HG03521 (cell line): ENCODE data around the gene KDM8.
"Not testable (repeated sequence)": the region's sequence is repeated elsewhere in the genome, so short reads cannot be mapped to it uniquely, and the experiment has no call there.

ENCODE experiments used
- ATAC-seq: cut with Tn5 transposase; IDR thresholded peaks from one replicate; pipeline ENCODE4 v1.9.1; 2021; ENCODE audit warnings: mild to moderate bottlenecking, moderate library complexity; ENCODE audit not compliant: unreplicated experiment

Gene KDM8

DNA sequence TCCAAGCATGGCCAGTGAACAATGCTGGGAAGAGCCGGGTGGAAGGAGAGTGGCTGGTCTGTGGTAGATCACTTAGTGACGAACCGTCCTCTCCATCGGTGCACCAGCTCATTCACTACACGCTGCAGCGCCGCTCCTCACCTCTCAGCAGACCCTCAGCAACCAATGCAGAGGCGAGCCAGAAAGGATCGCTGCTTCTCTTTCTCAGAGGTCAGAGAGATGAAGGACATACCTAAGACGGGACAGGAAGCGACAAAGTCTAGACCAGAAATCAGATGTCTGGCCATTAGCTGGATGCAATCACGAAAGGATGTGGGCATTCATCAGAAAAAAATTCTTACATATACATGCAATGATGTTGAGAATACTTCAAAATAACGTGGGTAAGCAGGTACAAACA lies 38.3 kb downstream of the KDM8 start:
- no peak for ATAC-seq

DNA sequence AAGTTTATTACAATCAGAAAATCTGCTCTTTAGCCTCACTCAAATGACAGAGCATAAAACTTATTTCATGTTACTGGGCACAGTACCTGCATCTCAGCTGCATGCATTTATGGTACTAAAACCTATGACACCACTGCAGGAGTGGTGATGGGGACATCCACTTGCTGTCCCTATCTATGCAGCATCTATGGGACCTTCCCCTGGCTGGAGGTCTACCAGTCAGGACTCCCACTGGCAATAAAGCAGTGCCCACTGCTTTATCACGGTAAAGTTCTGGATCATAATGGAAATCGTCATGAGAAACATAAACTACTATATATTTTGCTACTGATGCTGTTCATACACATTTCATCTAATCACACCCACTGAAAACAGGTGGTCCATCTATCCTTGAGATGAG lies 39.1 kb downstream of the KDM8 start:
- no peak for ATAC-seq

DNA sequence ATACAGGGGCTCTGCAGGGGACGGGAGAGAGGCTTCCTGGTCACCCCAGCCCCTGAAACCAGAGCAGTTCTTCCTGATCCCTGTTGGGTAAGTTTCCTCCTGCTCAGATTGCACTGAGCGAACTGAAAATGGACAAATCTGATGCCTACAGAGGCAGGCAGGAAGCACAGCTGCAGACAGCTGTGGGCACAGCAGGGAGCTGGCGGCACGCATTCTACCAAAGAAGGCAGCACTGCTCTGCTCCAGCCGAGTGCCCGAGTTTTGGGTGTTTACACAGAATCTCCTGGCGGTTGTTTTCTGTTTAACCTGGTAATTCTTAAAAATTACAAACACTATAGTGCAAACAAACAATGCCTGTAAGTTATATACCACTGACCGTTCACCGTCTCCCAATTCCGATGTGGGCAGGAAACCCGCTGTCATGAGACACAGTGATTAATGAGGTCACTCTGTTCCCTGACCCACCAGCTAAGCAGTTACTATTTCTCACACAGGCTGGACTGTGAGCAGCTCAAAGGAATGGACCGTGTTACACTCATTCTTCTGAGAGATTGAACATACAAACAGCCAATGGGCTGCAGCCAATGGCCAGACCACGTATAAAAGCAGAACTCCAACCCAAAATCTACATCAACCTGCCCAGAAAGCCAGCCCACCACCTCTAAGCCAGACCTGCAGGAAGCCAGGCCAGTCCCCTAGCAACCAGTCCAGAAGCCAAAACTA lies 39.7 kb downstream of the KDM8 start:
- no peak for ATAC-seq

DNA sequence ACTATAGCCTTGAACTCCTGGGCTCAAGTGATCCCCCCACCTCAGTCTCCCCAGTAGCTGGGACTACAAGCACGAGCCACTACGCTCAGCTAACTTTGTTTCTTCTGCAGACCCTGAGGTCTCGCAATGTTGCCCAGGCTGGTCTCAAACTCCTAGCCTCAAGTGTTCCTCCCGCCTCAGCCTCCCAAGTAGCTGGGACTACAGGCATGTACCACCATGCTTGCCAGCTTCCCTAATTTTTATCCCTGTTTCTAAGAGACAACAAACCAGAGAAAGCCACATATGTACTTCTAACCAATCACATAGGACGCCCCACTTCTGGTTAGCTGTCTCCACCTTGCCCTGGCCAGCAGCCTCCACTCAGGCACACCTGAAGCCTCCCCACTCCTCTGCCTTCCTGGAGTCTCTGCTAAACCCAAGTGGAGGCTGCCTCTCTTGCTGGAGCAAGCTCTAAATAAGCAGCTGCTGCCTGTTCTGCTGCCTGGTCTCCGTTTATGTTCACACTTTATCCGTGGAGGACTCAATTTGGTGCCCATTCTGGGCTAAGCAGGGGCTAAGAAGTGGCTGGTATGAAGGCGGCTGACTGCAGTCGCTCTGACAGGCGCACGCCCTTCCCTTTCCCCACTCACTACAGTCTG lies 40.5 kb downstream of the KDM8 start:
- ATAC-seq, result no peak

DNA sequence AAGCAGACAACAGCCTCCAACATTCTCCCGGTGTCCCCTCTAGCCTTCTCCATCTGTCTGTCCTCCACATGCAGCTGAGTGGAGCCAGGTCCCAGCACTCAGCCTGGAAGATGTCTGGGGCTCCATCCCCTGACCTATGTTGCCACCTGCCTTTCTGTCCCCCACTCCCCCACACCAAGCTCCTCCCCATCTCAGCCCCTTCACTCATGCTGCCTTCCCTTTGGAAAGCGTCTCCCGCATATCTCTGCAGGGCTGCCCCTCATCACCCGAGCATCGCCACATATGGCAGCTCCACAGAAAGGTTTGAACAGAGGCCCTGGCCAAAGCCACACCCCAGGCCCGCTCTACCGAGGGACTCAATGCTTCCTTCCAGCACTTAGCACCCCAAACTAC lies 41.0 kb downstream of the KDM8 start:
- no peak for ATAC-seq

DNA sequence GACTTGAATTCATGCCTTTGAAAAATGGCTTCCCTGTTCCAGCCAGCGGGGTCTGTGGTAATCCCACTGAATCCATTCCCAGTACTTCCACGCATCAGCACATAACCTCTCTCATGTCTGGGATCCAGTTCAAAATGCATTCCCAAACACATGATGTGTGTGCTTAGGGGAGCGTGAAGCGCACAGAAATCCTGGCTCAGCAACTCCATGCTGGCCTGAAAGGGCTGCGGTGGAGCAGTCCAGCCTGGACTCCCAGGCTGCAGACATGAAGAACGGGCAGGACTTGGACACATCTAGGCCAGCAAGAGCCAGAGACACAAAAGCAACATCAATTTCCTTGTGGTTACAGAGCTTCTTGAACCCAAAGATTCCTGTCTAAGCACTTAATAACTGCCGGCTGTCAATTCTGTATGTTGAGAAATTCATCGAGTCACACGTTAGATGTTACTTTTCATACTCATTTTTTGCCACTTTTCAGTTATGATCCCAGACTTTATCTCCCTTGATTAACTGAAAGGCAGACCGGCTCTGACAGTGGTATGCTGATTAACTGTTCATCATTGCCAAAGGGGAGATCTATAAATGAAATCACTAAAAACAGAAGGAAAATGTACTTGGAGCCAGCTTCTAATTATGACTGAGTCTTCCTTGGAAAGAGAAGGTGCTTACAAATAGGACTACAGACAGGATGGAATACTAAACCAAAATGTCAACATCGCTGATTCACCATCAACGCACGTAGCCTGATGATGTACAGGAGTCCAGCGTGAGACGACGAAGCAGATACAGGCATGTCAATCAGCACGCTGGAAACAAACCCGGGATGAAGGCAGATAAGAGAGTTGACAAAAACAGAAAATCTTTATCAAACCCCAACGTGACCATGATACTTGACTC lies 42.2 kb downstream of the KDM8 start:
- no peak for ATAC-seq

DNA sequence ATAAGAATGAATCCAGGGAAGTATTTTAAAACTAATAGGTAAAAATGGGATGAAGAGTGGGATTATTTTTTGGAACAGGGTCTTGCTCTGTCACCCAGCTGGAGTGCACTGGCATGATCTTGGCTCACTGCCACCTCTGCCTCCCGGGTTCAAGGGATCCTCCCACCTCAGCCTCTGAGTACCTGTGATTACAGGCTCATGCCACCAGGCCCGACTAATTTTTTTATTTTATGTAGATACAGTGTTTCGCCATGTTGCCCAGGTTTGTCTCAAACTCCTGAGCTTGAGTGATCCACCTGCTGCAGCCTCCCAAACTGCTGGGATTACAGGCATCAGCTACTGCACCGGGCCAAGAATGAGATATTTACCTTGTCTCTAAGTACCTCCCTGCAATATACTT lies 43.1 kb downstream of the KDM8 start:
- ATAC-seq, result no peak

DNA sequence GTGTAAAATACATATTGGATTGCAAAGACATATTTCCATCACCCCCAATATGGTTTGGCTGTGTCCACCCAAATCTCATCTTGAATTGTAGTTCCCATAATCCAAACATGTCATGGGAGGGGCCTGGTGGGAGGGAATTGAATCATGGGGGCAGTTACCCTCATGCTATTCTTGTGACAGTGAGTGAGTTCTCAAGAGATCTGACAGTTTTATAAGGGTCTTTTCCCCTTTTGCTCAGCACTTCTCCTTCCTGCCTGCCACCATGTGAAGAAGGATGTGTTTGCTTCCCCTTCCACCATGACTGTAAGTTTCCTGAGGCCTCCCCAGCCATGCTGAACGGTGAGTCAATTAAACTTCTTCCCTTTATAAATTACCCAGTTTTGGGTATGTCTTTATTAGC lies 43.8 kb downstream of the KDM8 start:
- not testable (repeated sequence) for ATAC-seq

DNA sequence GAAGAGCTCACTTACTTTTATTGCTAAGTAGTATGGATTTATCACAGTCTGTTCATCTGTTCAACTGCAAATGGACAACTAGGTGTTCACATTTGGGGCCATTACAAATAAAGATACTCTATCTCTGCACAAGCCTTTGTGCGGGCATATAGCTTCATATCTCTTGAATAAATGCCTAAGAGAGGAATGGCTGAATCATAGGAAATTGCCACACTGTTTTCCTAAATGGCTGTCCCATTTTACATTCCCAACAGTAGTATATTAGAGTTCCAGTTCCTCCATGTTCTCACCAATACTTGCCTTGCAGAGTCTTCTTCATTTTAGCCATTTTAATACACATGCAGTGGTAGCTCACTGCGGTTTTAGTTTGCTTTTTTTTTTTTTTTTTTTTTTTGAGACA lies 44.7 kb downstream of the KDM8 start:
- ATAC-seq, result no peak

DNA sequence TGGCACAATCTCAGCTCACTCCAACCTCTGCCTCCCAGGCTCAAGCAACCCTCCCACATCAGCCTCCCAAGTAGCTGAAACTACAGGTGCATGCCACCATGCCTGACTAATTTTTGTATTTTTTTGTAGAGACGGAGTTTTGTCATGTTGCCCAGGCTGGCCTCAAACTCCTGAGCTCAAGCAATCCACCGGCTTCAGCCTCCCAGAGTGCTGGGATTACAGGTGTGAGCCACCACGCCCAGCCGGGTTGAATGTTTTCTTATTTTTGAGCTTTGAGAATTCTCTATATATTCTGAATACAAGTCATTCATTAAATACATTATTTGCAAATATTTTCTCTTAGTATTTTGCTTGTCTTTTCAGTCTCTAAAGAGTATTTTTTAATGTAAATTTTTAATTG lies 45.6 kb downstream of the KDM8 start:
- ATAC-seq, result not testable (repeated sequence)

DNA sequence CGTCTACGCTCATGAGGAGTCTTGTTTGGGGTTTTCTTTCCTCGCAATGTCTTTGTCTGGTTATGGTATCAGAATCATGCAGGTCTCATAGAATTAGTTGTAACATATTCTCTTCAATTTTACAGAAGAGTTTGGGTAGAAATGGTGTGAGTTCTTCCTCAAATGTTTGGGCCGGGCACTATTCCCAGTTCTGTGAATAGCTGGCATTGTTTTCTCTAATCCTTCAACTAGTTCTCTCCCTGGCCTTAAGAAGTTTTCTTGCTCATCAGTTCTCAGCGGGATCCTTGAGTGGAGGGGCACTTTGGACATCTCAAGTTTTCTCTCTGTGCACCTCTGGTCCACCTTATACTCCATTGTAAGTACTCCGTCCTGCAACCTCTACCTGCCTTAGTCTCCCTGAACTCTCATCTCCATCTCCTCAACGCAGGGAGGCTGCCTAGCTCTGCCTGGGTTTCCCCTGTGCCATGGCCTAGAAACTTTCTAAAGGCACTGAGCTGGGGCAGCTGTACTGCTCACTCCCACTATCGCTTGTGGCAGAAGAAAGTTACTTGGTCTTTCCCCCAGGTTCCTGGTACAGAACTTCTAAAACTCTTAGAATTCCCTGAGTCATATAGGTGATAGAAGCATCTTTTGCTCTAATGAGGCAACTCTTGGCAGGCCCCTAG lies 48.3 kb downstream of the KDM8 start:
- no peak for ATAC-seq

DNA sequence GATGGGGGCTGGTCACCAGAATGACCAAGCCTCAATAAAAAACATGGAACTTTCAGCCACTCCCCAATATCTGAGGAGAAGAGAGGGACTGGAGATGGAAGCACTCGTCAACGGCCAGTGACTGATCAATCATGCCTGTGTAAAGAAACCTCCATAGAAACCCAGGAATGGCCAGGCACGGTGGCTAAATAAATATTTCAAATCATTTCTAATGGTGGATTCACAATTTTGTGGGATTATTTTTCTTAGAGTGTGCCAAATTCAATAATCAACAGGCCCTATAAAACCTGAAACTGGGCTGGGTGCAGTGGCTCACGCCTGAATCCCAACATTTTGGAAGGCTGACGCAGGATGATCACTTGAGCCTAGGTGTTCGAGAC lies 48.9 kb downstream of the KDM8 start:
- no peak for ATAC-seq

DNA sequence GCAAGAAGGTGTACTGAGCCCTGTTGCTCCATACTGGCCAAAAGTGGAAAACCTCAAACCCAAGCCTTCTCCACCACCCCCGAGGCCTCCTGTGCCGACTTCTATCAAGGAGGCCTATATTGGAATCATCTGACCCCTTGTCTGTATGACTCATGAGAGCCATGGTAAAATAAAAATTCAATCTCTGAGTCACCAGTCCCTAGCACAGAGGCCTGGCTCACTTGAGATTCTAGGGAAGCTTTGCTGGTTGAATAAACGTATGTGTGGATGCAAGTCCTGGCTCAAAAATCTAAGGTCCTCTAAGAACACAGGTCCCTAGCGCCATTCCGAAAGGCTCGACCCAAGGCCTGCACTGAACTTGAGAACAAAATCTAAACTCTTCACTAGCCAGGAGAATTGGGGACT lies 50.2 kb downstream of the KDM8 start:
- ATAC-seq, result no peak

DNA sequence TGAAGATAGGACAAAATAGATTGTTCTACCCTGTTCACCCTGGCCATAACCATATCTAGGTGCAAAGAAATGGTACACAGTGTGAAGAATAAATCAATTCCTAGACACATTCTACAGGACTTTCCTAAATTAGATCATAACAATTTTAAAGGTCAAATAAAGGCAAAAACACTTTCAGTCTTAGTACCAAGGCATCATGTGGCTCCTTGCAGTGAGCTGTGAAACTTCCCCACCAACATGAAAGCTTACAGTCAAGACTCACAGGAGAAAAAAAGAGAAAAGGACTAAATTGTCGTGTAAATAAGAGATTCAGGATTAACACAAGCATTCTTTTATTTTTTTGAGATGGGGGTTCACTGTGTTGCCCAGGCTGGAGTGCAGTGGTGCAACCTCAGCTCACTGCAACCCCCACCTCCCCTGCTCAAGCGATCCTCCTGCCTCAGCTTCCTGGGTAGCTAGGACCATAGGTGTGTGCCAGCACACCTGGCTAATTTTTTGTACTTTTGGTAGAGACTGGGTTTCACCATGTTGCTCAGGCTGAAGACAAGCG lies 51.0 kb downstream of the KDM8 start:
- ATAC-seq, result no peak

DNA sequence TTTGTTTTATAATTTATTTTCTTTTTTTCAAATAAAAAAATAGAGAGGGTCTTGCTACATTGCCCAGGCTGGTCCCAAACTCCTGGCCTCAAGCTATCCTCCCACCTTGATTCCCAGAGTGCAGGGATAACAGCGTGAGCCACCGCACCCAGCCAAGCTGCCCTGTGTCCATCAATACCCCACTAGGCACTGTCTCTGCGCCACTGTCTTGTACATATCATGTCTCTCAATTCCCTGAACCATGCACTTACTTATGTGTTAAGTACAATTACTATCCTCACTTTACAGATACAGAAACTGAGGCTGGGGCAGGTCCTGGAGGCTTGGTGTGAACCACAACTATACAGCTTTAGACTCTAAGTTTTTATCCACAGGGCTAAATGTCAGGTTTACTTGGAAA lies 53.5 kb downstream of the KDM8 start:
- ATAC-seq, result no peak

DNA sequence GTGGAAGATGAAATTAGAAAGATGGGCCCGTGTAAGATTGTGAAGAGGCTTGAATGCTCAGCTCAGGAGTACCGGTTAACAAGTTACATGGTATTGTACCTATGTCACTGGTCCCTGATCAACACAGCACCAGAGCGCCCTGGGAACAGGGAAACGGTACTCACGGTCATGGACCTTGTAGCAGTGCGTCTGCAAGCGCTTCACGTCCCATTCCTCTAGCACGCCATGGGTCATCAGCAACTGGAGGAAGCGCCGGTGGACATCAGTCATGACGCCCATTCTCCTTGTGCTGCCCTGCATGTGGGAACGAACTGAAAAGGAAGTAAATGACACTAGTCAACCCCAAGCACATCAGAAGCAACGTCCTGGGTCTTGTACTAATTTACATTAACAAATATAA lies 53.9 kb downstream of the KDM8 start:
- no peak for ATAC-seq

DNA sequence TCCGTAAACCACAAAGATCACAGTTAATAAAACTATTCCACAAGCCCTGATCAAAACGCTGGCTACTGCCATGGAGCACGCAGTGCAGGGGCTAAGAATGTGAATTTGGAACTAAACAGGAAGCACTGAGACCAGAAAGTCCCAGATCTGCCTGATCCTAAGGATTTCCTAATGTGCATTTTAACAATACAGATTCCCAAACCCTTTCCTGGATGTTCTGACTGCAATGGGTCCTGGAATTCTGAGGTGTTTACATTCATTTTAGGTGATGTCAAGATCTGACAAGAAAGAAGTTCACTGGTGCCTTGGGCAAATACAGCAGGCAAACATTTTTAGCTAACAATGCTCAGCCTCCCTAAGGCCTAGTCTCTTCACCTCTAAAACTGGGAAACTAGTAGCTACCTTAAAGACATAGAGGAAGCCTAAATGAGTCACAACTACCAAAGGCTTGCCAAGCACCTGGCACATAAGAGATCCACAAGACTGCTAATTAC lies 55.0 kb downstream of the KDM8 start:
- no peak for ATAC-seq

DNA sequence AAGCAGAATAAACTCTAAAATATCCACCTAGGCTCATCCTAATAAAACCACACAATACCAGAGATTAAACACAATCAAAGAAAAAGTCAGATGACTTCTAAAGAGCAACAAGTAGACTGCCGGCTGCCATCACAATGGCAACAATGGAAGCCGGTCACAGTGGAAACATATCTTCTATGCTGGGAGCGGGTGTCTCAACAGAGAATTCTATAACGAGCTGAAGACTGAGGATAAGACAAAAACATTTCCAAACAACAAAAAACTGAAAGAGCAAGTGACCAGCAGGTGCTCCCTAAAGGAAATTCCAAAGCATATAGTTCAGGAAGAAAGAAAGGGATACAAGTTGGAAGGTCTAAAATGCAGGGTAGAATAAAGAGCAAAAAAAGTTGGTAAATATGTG lies 56.4 kb downstream of the KDM8 start:
- no peak for ATAC-seq

DNA sequence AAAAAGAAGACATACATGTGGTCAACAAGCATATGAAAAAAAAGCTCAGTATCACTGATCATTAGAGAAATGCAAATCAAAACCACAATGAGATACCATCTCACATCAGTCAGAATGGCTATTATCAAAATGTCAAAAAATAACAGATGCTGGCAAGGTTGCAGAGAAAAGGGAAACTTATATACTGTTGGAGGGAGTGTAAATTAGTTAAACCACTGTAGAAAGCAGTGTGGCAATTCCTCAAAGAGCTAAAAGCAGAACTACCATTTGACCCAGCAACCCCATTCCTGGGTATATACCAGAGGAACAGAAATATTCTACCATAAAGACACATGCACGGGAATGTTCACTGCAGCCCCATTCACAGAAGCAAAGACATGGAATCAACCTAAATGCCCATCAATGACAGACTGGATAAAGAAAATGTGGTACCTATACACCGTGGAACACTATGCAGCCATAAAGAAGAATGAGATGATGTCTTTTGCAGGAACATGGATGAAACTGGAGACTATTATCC lies 59.6 kb downstream of the KDM8 start:
- ATAC-seq, result not testable (repeated sequence)

DNA sequence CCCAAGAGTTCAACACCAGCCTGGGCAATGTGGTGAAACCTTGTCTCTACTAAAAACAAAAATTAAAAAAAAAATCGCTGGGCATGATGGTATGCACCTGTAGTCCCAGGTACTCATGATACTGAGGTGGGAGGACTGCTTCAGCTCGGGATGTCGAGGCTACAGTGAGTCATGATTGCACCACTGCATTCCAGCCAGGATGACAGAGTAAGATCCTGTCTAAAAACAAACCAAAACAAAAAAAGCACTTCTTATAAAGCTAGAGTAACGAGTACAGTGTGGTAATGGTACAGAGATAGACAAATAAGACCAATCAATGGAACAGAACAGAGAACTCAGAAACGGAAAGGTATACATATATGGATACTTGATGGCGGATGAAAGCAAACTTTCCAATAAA lies 60.8 kb downstream of the KDM8 start:
- no peak for ATAC-seq

DNA sequence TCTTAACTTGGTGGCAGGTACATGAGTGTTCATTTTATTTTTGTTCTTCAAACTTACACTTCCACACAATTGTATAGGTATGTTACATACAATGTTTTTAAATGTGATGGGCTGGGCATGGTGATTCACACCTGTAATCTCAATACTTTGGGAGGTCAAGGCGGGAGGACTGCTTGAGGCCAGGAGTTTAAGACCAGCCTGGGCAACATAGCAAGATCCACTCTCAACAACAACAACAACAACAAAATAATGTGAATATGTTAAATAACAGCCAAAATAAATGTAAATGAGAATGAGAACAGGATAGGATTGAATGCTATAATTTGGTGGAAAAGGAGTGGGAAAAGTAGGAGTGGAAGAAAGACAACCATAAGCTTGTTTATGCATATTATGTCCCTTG lies 62.7 kb downstream of the KDM8 start:
- no peak for ATAC-seq
